BLaER1 treated with 17β-estradiol and CSF1 and Interleukin-3, amounts not matched to agents 10 nM and 100 nM (cell line): ENCODE data around the gene DOCK10.

ENCODE experiments used
- H3K27ac ChIP-seq, 11 experiments: shearing (Covaris generic); formaldehyde crosslinking; 2 replicates each; pipeline ENCODE4 v1.8.1; 2022
- H3K27me3 ChIP-seq, 11 experiments: shearing (Covaris generic); formaldehyde crosslinking; 2 replicates each; pipeline ENCODE4 v1.8.1; 2022
- H3K36me3 ChIP-seq, 11 experiments: shearing (Covaris generic); formaldehyde crosslinking; 2 replicates each; pipeline ENCODE4 v1.8.1; 2022
- H3K4me1 ChIP-seq, 10 experiments: shearing (Covaris generic); formaldehyde crosslinking; 2 replicates each; pipeline ENCODE4 v1.8.1; 2022
- H3K4me2 ChIP-seq, 11 experiments: shearing (Covaris generic); formaldehyde crosslinking; 2 replicates each; pipeline ENCODE4 v1.8.1; 2022
- H3K4me3 ChIP-seq, 10 experiments: shearing (Covaris generic); formaldehyde crosslinking; 2 replicates each; pipeline ENCODE4 v1.8.1; 2022
- H3K9ac ChIP-seq, 11 experiments: shearing (Covaris generic); formaldehyde crosslinking; 2 replicates each; pipeline ENCODE4 v1.8.1; 2022
- H3K9me3 ChIP-seq, 11 experiments: shearing (Covaris generic); formaldehyde crosslinking; replicated peaks in 1 of 11; 2 replicates each; pipeline ENCODE4 v1.8.1; 2022
- H4K20me1 ChIP-seq, 11 experiments: shearing (Covaris generic); formaldehyde crosslinking; 2 replicates each; pipeline ENCODE4 v1.8.1; 2022
- Cebpa-rat ChIP-seq, 11 experiments: shearing (Covaris generic); IDR thresholded peaks; 2 replicates each; pipeline ENCODE4 v1.8.1; 2022

Gene DOCK10

DNA sequence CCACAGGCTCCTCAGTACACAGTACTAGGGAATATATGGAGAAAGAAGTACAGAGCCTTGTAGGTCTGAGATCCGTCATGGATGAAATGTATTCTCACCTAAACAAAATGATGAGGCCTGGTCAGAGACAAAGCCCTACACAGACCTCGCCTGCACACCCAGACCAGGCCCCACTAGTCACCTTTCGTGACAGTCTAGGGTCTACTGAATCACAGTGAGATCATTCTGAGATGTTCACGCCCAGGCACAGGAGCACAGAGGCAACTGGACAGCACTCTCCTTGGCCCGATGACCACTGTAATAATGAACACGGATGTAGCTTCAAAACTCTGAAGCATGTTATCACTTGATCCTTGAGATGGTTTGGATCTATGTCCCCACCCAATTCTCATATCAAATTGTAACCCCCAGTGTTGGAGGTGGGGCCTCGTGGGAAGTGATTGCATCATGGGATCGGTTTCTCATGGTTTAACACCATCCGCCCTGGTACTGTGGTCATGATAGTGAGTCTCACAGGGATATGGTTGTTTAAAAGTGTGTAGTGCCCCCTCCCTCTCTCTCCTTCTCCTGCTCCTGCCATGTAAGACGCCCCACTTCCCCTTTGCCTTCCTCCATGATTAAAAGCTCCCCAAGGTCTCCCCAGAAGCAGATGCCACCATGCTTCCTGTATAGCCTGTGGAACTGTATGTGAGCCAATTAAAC lies 15.1 kb downstream of the DOCK10 start:
- H3K9ac ChIP-seq = peak overlapping the region in 9 of 11 experiments; percentile 37 to 79 (median 70); a peak in 18 of 22 replicates
- H3K4me3 ChIP-seq = peak overlapping the region in 5 of 10 experiments; percentile 5 to 37 (median 17); a peak in 5 of 20 replicates
- peak overlapping the region; percentile 58 to 92 (median 79) for H3K4me2 ChIP-seq
- peaks cover 0 to 16% (median 5%) of the 10 kb centered on the region in 11 experiments; a peak in 8 of 22 replicates for H3K36me3 ChIP-seq
- no peaks in the 10 kb centered on the region for H3K27me3 ChIP-seq
- TF ChIP-seq Cebpa-rat (IDR thresholded peaks at IDR 0.05) = peak in 8 of 11 experiments; percentile 49 to 85 (median 67); a peak in 14 of 22 replicates
- H4K20me1 ChIP-seq = peaks cover 0 to 44% (median 0%) of the 10 kb centered on the region in 11 experiments; a peak in 3 of 22 replicates
- H3K9me3 ChIP-seq = peaks cover 0 to 12% (median 0%) of the 10 kb centered on the region in 11 experiments; a peak in 4 of 22 replicates
- peaks cover 34 to 64% (median 50%) of the 10 kb centered on the region in 10 experiments for H3K4me1 ChIP-seq
- H3K27ac ChIP-seq = peak overlapping the region in 10 of 11 experiments; percentile 32 to 95 (median 90); a peak in 20 of 22 replicates

DNA sequence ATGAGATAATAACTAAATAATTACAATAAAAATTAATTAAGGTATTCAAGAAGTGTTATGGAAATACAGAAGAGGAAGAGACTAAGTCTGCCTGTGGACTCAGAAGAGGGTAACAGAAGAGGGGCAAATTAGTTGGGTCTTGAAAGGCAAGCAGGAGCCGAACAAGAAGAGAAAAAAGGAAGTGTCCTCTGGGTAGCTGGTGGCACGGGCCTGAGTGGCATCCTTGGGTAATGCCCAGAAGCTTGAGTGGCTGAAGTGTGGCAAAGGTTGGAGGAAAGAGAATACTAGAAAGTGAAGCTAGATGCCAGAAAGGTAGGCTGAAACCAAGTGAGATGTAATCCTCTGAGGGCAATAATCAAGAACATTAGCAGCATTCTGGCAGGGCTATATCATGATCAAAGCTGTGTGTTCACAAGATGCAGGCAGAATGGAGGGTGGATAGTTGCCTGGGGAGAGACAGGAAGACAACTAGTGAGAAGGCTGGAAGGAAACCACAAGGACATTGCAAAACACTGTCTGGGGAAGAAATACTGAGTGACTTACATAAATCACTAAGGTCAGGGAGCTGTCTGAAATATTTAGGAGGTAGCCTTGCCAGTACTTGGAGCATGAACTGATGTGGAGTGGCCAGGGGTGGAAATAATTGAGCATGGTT lies 16.2 kb downstream of the DOCK10 start:
- Histone ChIP-seq H3K9me3 (peaks cover 0 to 12% (median 0%) of the 10 kb centered on the region in 11 experiments; a peak in 4 of 22 replicates), H3K27ac (peak overlapping the region in 10 of 11 experiments; percentile 32 to 95 (median 90); a peak in 20 of 22 replicates), H3K4me2 (peak overlapping the region; percentile 58 to 92 (median 79)), H3K27me3 (no peaks in the 10 kb centered on the region), H3K4me3 (peak overlapping the region in 6 of 10 experiments; percentile 5 to 37 (median 14); a peak in 6 of 20 replicates), H3K4me1 (peaks cover 34 to 62% (median 50%) of the 10 kb centered on the region in 10 experiments), H4K20me1 (peaks cover 0 to 45% (median 0%) of the 10 kb centered on the region in 11 experiments; a peak in 3 of 22 replicates), H3K9ac (peak overlapping the region in 9 of 11 experiments; percentile 37 to 79 (median 70); a peak in 18 of 22 replicates), H3K36me3 (peaks cover 0 to 10% (median 2%) of the 10 kb centered on the region in 11 experiments; a peak in 6 of 22 replicates)
- peak in 10 of 11 experiments; percentile 56 to 94 (median 90); a peak in 17 of 22 replicates for TF ChIP-seq Cebpa-rat (IDR thresholded peaks at IDR 0.05)

DNA sequence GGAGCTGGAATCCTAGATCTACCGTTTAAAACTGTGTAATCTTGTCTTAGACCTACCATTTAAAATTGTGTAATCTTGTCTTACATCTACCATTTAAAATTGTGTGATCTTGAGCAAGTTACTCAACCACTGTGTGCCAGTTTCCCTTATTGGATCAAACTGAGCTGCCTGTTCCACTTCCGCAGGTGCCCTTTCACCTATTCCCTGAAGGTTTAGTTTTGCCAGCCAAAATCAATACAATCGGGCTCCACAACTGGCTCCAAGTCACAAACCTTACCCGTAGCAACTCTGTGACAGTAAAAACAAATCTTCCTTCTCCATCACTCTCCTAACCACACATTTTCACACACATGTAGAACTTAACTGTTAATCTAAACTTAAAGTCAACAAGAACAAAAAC lies 20.1 kb downstream of the DOCK10 start:
- no peak overlapping the region for H3K9ac ChIP-seq
- H3K27me3 ChIP-seq = no peaks in the 10 kb centered on the region
- H4K20me1 ChIP-seq = peaks cover 0 to 32% (median 0%) of the 10 kb centered on the region in 11 experiments; a peak in 3 of 22 replicates
- H3K4me3 ChIP-seq = no peak overlapping the region
- peaks cover 19 to 54% (median 35%) of the 10 kb centered on the region in 10 experiments for H3K4me1 ChIP-seq
- H3K9me3 ChIP-seq = no peaks in the 10 kb centered on the region; a peak in 1 of 22 replicates
- no peak overlapping the region for H3K27ac ChIP-seq
- TF ChIP-seq Cebpa-rat (IDR thresholded peaks at IDR 0.05) = no peak
- H3K4me2 ChIP-seq = peak overlapping the region in 2 of 11 experiments; percentile 7 to 20; a peak in 2 of 22 replicates
- peaks cover 0 to 7% (median 0%) of the 10 kb centered on the region in 11 experiments; a peak in 2 of 22 replicates for H3K36me3 ChIP-seq

DNA sequence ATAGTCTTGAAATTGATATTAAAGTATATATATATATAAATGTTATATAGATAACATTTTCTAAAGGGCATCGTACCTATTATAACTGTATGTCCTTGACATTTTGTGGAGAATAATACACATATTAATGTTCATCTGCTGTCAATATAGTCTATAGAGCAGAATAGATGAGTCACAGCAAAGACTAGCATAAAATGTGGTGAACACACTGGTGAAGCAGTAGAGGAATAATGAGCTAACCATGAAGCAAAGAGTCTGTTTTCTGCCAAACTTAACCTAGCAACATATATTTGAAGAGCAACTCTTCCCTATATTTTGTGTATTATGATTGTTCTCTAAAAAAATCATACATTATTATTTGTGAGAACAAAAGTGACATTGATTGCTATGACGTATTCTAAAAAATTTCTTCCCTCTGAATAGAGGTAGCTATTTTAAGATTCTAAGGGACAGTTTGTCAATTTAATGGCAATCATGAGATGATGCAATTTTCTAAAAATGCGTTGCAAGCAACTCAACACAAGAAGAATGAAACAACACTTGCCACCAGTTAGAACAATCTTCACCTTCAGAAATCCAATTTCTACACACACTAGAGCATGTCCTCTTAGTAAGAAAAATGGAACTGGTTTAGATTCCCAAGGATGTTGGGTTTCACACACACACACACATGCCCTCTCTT lies 22.0 kb downstream of the DOCK10 start:
- Histone ChIP-seq H3K4me2 (peak overlapping the region in 4 of 11 experiments; percentile 7 to 29 (median 14); a peak in 5 of 22 replicates), H3K27me3 (no peaks in the 10 kb centered on the region), H3K4me3 (no peak overlapping the region), H3K4me1 (peaks cover 0 to 35% (median 16%) of the 10 kb centered on the region in 10 experiments; a peak in 17 of 20 replicates), H3K27ac (no peak overlapping the region), H3K9me3 (no peaks in the 10 kb centered on the region; a peak in 1 of 22 replicates), H3K9ac (no peak overlapping the region), H3K36me3 (peaks cover 0 to 7% (median 0%) of the 10 kb centered on the region in 11 experiments; a peak in 2 of 22 replicates), H4K20me1 (peaks cover 0 to 14% (median 0%) of the 10 kb centered on the region in 11 experiments; a peak in 1 of 22 replicates)
- no peak for TF ChIP-seq Cebpa-rat (IDR thresholded peaks at IDR 0.05)

DNA sequence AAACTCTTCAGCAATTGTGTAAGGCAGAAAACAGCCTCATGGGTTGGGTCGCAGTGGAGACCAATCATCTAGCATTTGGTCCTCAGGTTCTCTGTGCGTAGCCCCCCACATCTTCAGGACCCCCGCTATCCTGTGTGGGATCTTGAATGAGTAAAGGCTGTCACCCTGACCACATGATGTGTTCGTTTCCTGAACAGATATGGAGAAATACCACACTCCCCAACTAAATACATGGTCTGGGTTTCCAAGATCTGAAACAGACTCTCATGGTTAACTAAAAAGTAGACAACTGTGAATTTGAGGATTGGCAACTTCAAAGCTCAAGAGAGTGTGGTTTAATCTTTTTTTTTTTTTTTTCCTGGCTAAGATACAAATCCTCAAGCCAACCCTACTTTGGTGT lies 23.2 kb downstream of the DOCK10 start:
- peak overlapping the region in 8 of 11 experiments; percentile 2 to 44 (median 26); a peak in 9 of 22 replicates for H3K4me2 ChIP-seq
- H3K36me3 ChIP-seq = peaks cover 0 to 7% (median 0%) of the 10 kb centered on the region in 11 experiments; a peak in 2 of 22 replicates
- no peaks in the 10 kb centered on the region; a peak in 1 of 22 replicates for H3K9me3 ChIP-seq
- H3K4me3 ChIP-seq = no peak overlapping the region
- H3K27me3 ChIP-seq = no peaks in the 10 kb centered on the region
- H3K4me1 ChIP-seq = peaks cover 0 to 24% (median 7%) of the 10 kb centered on the region in 10 experiments; a peak in 10 of 20 replicates
- peaks cover 0 to 10% (median 0%) of the 10 kb centered on the region in 11 experiments; a peak in 1 of 22 replicates for H4K20me1 ChIP-seq
- no peak overlapping the region for H3K9ac ChIP-seq
- no peak for TF ChIP-seq Cebpa-rat (IDR thresholded peaks at IDR 0.05)
- no peak overlapping the region for H3K27ac ChIP-seq

DNA sequence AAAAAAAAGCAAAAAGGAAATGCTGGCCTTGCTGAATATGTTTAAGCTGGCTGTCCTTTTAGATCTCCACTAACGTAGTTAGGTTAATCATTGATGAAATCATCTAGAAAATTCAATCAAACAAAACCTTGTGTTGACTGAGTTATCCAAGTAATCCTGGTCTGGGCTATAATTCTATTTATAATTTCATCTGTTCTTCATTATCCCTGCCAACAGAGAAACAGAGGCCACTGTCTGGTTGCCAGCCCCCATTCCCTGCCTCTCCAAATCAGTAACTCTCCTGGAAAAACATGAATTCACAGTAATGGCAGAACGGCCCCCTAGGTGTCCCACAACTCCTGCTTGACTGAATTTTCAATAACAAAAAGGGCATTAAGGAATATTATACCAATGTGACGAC lies 24.6 kb downstream of the DOCK10 start:
- peaks cover 0 to 18% (median 0%) of the 10 kb centered on the region in 11 experiments; a peak in 1 of 22 replicates for H4K20me1 ChIP-seq
- no peaks in the 10 kb centered on the region; a peak in 1 of 22 replicates for H3K9me3 ChIP-seq
- no peak for TF ChIP-seq Cebpa-rat (IDR thresholded peaks at IDR 0.05)
- no peak overlapping the region for H3K27ac ChIP-seq
- H3K4me3 ChIP-seq = no peak overlapping the region
- H3K4me2 ChIP-seq = no peak overlapping the region
- peaks cover 0 to 24% (median 9%) of the 10 kb centered on the region in 10 experiments; a peak in 13 of 20 replicates for H3K4me1 ChIP-seq
- H3K9ac ChIP-seq = no peak overlapping the region
- peaks cover 0 to 7% (median 0%) of the 10 kb centered on the region in 11 experiments; a peak in 2 of 22 replicates for H3K36me3 ChIP-seq
- no peaks in the 10 kb centered on the region for H3K27me3 ChIP-seq

DNA sequence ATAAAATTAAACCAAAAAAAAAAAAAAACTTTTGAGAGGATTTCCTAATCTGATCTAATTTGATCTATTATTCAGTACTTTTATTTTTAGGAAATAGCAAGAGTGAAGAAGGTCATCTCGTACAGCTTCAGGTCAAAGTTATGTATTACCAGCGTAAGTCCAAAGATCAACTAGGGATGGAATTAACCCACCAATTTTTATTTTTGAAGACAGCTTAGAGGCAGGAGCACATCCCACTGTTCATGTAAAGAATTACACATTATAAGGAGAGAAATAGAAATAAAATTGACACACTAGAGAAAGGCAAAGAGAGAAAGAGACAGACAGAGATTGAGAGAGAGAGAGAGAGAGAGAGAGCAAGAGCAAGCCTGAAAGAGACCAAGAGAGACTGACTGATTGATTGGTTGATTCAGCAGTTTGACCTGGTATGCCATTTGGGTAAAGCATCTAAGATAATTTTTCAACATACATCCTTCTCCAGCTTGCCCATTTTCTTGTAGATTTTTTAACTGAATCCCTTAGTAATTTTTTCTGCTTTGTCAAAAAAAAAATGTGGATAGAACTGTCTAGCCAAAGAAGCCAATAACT lies 25.1 kb downstream of the DOCK10 start:
- H4K20me1 ChIP-seq = peaks cover 0 to 20% (median 0%) of the 10 kb centered on the region in 11 experiments; a peak in 1 of 22 replicates
- H3K27me3 ChIP-seq = no peaks in the 10 kb centered on the region
- H3K4me3 ChIP-seq = no peak overlapping the region
- peaks cover 0 to 7% (median 0%) of the 10 kb centered on the region in 11 experiments; a peak in 2 of 22 replicates for H3K36me3 ChIP-seq
- no peak overlapping the region for H3K9ac ChIP-seq
- H3K4me2 ChIP-seq = no peak overlapping the region
- peaks cover 0 to 24% (median 10%) of the 10 kb centered on the region in 10 experiments; a peak in 13 of 20 replicates for H3K4me1 ChIP-seq
- no peak overlapping the region for H3K27ac ChIP-seq
- H3K9me3 ChIP-seq = no peaks in the 10 kb centered on the region; a peak in 1 of 22 replicates
- TF ChIP-seq Cebpa-rat (IDR thresholded peaks at IDR 0.05) = no peak
